ENCODE data around the gene SMOC2.

- no peak for TF ChIP-seq CTCF (IDR thresholded peaks at IDR 0.05; ENCODE audit: poor library complexity)
- TF ChIP-seq EZH2 (IDR thresholded peaks at IDR 0.05; ENCODE audit: borderline replicate concordance), result no peak
Measured at GRCh38 chr6:168518867-168519266, 77.9 kb downstream of the SMOC2 start.
